Activated B cell treated with CpG ODN at 0.5 μM for 24 hours (primary cell): ENCODE data around the gene MAPK8. TPM values are rescaled to one million over a fixed set of nuclear protein-coding genes. Genes with fewer than 3 reads are reported as not detected.

ENCODE experiments used
- ATAC-seq: fragments of 200-7000 bp; cut with Tn5 transposase; one replicate; pipeline ENCODE4 v1.10.0; 2021; ENCODE audit warnings: low read depth, mild to moderate bottlenecking, moderate library complexity
- CTCF ChIA-PET: fragments of 350-600 bp; sonication (Branson Sonifier 250); formaldehyde crosslinking; loops from one replicate; lab custom pipeline; 2021; ENCODE audit warnings: antibody characterized with exemption; lab: Charles Lee
- POLR2A ChIA-PET: fragments of 350-600 bp; sonication (Branson Sonifier 250); formaldehyde crosslinking; loops from one replicate; lab custom pipeline; 2021; ENCODE audit warnings: antibody characterized with exemption; lab: Charles Lee
- DNase-seq: peaks from one replicate; pipeline ENCODE4 v3.0.0; 2022
- H3K27ac Mint-ChIP-seq: one replicate; pipeline ENCODE4 v1.8.0; 2020; ENCODE audit warnings: mixed read lengths
- H3K27me3 Mint-ChIP-seq: one replicate; pipeline ENCODE4 v1.8.0; 2021; ENCODE audit warnings: mixed read lengths
- H3K36me3 Mint-ChIP-seq: one replicate; pipeline ENCODE4 v1.8.0; 2021; ENCODE audit warnings: low read depth, mixed read lengths
- H3K4me1 Mint-ChIP-seq: one replicate; pipeline ENCODE4 v1.8.0; 2021; ENCODE audit warnings: mixed read lengths
- H3K4me3 Mint-ChIP-seq: one replicate; pipeline ENCODE4 v1.8.0; 2020; ENCODE audit warnings: mild to moderate bottlenecking, mixed read lengths
- H3K9me3 Mint-ChIP-seq: one replicate; pipeline ENCODE4 v1.8.0; 2020; ENCODE audit warnings: mixed read lengths
- CTCF ChIP-seq: fragments of 200-600 bp; IDR thresholded peaks from one replicate; pipeline ENCODE4 v1.8.0; 2022; ENCODE audit warnings: antibody characterized with exemption, mild to moderate bottlenecking
- intact Hi-C: fragments of 100-400 bp; cut with micrococcal nuclease; formaldehyde crosslinking; loops from one replicate; pipeline ENCODE4 v1.15.1; 2024
- total RNA-seq: library from RNA; stranded (reverse); gene quantifications from 2 replicates; pipeline ENCODE4 v1.2.3, GENCODE V29; 2022

Gene MAPK8
- total RNA-seq, 1 donor from 2014 or later, result 25.8 TPM

- TF ChIP-seq CTCF, result no peak
- Mint-ChIP-seq H3K4me1 (no peaks in the 10 kb centered on the region), H3K36me3 (peaks cover 53% of the 10 kb centered on the region), H3K27ac (no peak overlapping the region), H3K27me3 (no peaks in the 10 kb centered on the region), H3K4me3 (no peak overlapping the region), H3K9me3 (peaks cover 11% of the 10 kb centered on the region)
- ChIA-PET POLR2A (no interaction called here), CTCF (no interaction called here)
- no peak for ATAC-seq
- DNase-seq, result no peak
- intact Hi-C loops, result no loop called here
These were observed 104.0 kb downstream of the MAPK8 start for GRCh38 chr10:48410503-48410902.

- no peak overlapping the region for H3K4me3 Mint-ChIP-seq
- H3K27me3 Mint-ChIP-seq, result no peaks in the 10 kb centered on the region
- H3K9me3 Mint-ChIP-seq, result peaks cover 11% of the 10 kb centered on the region
- no peaks in the 10 kb centered on the region for H3K4me1 Mint-ChIP-seq
- no peak for DNase-seq
- H3K36me3 Mint-ChIP-seq, result peaks cover 51% of the 10 kb centered on the region
- CTCF ChIA-PET, result no interaction called here
- intact Hi-C loops, result no loop called here
- H3K27ac Mint-ChIP-seq, result no peak overlapping the region
- ATAC-seq, result no peak
- POLR2A ChIA-PET, result no interaction called here
- no peak for TF ChIP-seq CTCF
These were observed 105.0 kb downstream of the MAPK8 start for GRCh38 chr10:48411510-48411909.

GRCh38 chr10:48412081-48412480, 105.6 kb downstream of the MAPK8 start:
- H3K4me3 Mint-ChIP-seq, result no peak overlapping the region
- intact Hi-C loops, result no loop called here
- peaks cover 11% of the 10 kb centered on the region for H3K9me3 Mint-ChIP-seq
- TF ChIP-seq CTCF, result no peak
- H3K4me1 Mint-ChIP-seq, result no peaks in the 10 kb centered on the region
- POLR2A ChIA-PET, result no interaction called here
- H3K27ac Mint-ChIP-seq, result no peak overlapping the region
- ATAC-seq (no peak), DNase-seq (no peak)
- H3K27me3 Mint-ChIP-seq, result no peaks in the 10 kb centered on the region
- H3K36me3 Mint-ChIP-seq, result peaks cover 51% of the 10 kb centered on the region
- CTCF ChIA-PET, result no interaction called here

- Mint-ChIP-seq H3K36me3 (peaks cover 51% of the 10 kb centered on the region), H3K27me3 (no peaks in the 10 kb centered on the region), H3K27ac (no peak overlapping the region), H3K9me3 (peaks cover 11% of the 10 kb centered on the region), H3K4me1 (no peaks in the 10 kb centered on the region), H3K4me3 (no peak overlapping the region)
- POLR2A ChIA-PET, result no interaction called here
- intact Hi-C loops, result no loop called here
- ATAC-seq (no peak), DNase-seq (no peak)
- CTCF ChIA-PET, result no interaction called here
- TF ChIP-seq CTCF, result no peak
These were observed 106.5 kb downstream of the MAPK8 start for GRCh38 chr10:48412933-48413332.

- POLR2A ChIA-PET, result interaction anchor here (0.7 kb wide), 1 partner anchor 266 kb away, joined by 6 read pairs; no protein-coding TSS in a partner anchor
These were observed 107.7 kb downstream of the MAPK8 start for GRCh38 chr10:48414160-48414559.

More at GRCh38 chr10:48414160-48414559, 107.7 kb downstream of the MAPK8 start:
- DNase-seq (no peak), ATAC-seq (no peak)
- Mint-ChIP-seq H3K4me1 (no peaks in the 10 kb centered on the region), H3K9me3 (peaks cover 11% of the 10 kb centered on the region), H3K27ac (no peak overlapping the region), H3K27me3 (no peaks in the 10 kb centered on the region), H3K4me3 (no peak overlapping the region), H3K36me3 (peaks cover 51% of the 10 kb centered on the region)
- TF ChIP-seq CTCF, result no peak
- CTCF ChIA-PET, result interaction anchor here (0.7 kb wide), 1 partner anchor 11 kb away, joined by 3 read pairs; no protein-coding TSS in a partner anchor
- intact Hi-C loops, result no loop called here
